NCI-H1092 (cell line): ENCODE data around the gene ARFGEF3.

ENCODE experiments used
- DNase-seq: peaks from one replicate; lab custom pipeline; 2025; lab: John Stamatoyannopoulos, UW

ARFGEF3 gene

GRCh38 chr6:138309695-138310094 lies 148.0 kb downstream of the ARFGEF3 start:
- no peak for DNase-seq

DNA sequence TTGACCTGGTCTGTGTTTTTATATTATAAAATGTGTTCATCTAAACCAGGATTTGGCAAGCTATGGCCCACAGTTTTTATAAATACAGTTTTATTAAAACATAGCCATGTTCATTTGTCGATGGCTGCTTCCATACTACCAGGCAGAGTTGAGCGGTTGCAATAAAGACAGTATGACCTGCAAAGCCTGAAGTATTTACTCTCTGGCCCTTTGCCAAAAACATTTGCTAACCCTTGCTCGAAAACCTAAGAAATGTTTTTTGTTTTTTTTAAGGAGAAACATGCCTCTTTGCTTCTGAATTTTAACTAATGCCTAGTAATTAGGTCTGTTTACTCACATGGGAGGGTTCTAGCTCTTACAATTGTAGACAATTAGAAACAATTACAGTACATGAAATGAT lies 148.6 kb downstream of the ARFGEF3 start:
- DNase-seq, result peak; percentile 63

GRCh38 chr6:138310821-138311220 lies 149.1 kb downstream of the ARFGEF3 start:
- DNase-seq, result no peak

- no peak for DNase-seq
These were observed 149.5 kb downstream of the ARFGEF3 start for GRCh38 chr6:138311268-138311667.

- no peak for DNase-seq
These were observed 157.1 kb downstream of the ARFGEF3 start for GRCh38 chr6:138318741-138319375.

GRCh38 chr6:138321934-138322333 lies 160.2 kb downstream of the ARFGEF3 start:
- no peak for DNase-seq

- no peak for DNase-seq
These were observed 162.1 kb downstream of the ARFGEF3 start for GRCh38 chr6:138323821-138324220.

- DNase-seq, result no peak
These were observed 166.5 kb downstream of the ARFGEF3 start for GRCh38 chr6:138328210-138328609.

GRCh38 chr6:138330763-138331162 lies 169.0 kb downstream of the ARFGEF3 start:
- no peak for DNase-seq

- DNase-seq, result no peak
These were observed 169.7 kb downstream of the ARFGEF3 start for GRCh38 chr6:138331444-138331843.

GRCh38 chr6:138331984-138332383 lies 170.2 kb downstream of the ARFGEF3 start:
- DNase-seq, result no peak

- no peak for DNase-seq
These were observed 172.3 kb downstream of the ARFGEF3 start for GRCh38 chr6:138334000-138334399.

GRCh38 chr6:138334963-138335362 lies 173.2 kb downstream of the ARFGEF3 start:
- DNase-seq, result no peak

- DNase-seq, result no peak
These were observed 174.5 kb downstream of the ARFGEF3 start for GRCh38 chr6:138336221-138336620.

- no peak for DNase-seq
These were observed 175.3 kb downstream of the ARFGEF3 start for GRCh38 chr6:138337076-138337475.

DNA sequence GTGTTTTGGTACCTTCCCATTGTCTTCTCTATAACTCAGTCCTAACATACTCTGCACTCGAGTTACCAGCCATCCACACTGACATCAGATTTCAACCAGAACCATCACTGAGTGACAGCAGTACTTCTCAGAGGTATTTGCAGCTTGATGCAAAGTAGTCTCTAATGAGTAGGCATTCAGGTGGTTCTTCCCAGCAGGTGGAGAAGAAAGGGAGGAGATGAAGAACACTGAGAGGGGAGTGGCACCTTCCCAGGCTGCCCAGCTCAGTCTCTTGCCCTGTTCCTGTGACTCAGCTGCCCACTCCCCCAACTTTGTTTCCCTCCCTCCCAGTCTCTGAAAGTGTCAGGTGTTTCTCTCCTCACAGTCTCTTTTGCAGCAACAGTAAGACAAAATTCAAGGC lies 177.3 kb downstream of the ARFGEF3 start:
- no peak for DNase-seq

DNA sequence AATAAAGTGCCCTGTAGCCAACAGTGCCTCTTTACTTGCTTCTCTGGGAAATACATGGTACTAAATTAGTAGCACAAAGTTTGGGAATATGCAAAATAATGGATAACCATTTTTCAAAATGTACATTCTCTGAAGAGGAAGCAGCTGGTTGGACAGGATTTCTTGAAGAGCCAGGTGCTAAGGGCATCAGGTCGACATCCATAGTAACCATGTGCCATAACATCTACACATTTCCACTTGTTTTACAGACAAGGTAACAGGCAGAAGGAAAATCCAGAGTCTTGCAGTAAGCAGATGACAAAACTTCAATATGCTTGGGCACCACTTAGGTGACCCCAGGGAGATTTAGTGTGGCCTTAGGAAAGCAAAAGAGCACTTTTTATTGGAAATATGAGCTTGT lies 179.4 kb downstream of the ARFGEF3 start:
- no peak for DNase-seq

DNA sequence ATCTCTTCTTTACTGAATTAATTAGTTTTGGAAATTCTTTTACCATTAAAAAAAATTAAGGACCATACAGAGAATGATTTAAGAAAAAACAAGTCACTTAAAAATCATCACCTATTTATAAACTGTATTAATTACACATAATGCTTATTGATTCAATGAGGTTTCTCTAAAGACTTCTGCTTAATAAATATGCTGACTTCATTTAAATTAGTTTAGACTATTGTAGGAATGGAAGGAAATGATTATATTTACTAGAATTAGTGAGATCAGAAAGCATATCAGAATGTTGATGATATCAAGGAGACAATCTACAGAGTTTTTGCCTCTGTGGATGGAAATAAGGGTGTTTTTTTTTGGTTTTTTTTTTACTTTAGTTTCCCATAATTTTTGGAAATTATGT lies 181.4 kb downstream of the ARFGEF3 start:
- DNase-seq, result no peak

GRCh38 chr6:138345565-138346285 lies 184.0 kb downstream of the ARFGEF3 start:
- no peak for DNase-seq

GRCh38 chr6:138346302-138347195 lies 184.8 kb downstream of the ARFGEF3 start:
- no peak for DNase-seq

DNA sequence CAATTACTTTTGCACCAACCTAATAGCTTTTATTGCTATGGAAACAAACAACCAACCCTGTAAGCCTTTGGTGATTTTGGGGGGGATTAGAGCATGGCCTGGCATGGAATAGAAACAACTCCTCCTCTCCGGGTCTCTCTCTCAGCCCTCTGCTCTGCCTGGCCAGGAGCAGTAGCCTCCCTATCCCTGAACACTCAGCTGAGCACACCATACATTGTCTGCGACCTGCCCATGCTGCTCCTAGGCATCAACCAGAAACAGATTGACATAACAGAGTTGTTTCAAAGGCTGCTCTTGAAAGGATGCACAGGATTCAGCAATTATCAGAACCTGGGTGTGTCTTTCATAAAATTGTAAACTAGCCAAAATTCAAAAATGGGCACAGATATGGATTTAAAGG lies 186.1 kb downstream of the ARFGEF3 start:
- no peak for DNase-seq

DNA sequence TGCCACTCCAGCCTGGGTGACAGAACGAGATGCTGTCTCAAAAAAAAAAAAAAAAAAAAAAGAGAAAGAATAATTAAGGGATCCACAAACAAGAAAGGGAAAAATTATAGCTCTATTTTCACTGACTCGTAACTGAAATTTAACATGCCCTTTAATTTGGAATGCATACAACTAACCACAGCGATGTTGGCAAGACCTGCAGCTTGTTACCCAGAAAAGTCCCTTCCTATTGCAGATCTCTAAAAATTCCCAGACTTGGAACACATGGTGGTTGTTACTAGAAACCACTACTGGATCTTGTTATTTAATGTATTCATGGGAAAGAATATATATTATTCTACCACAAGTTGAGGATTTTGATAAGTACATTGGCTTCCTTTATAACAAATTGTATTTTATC lies 188.2 kb downstream of the ARFGEF3 start:
- DNase-seq, result no peak

DNA sequence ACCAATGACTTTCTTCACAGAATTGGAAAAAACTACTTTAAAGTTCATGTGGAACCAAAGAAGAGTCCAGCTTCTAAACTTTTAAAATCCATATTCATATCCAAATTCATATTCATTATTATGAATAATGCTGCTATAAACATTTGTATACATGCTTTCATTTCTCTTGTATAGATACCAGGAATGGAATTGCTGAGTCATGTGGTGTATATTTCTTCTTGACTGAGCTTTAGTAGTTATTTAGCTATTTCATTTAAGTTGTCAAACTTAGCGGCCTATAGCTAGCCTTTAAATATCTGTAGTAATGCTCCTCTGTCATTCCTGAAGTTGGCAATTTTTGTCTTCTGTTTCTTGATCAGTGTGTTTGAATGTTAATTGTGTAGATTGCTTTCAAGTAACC lies 196.2 kb downstream of the ARFGEF3 start:
- DNase-seq, result no peak
